HEK293 (cell line): Measurements from ENCODE around the gene ASPSCR1.
A peak's percentile ranks its signal among the peaks of the same experiment; 100 is the strongest.

Experiments used
- CTCF ChIA-PET: fragments of 350-600 bp; formaldehyde crosslinking; extraction: SDS; loops from one replicate; lab custom pipeline; 2021; ENCODE audit warnings: antibody characterized with exemption; lab: Yijun Ruan, JAX
- POLR2A ChIA-PET: fragments of 300-600 bp; formaldehyde crosslinking; extraction: SDS; loops from one replicate; lab custom pipeline; 2020; ENCODE audit warnings: antibody characterized with exemption, inconsistent platforms; lab: Yijun Ruan, JAX
- H3K27ac ChIP-seq: fragments of 200-500 bp; sonication (Bioruptor generic); 2 replicates; pipeline ENCODE4 v1.5.1; 2014; ENCODE audit warnings: low read depth, low read length, control low read depth, inconsistent platforms; ENCODE audit errors: extremely low read depth
- H3K36me3 ChIP-seq, 2 experiments: fragments of 200-500 bp in 1 of 2; sonication (Bioruptor generic) in 1 of 2; 1 replicate in 1 of 2; 2 replicates in 1 of 2; pipeline ENCODE4 v1.5.1; 2014 to 2017; ENCODE audit warnings: inconsistent platforms in 2 of 2, low read length in 2 of 2; ENCODE audit not compliant: control insufficient read depth in 2 of 2, insufficient read depth in 1 of 2
- H3K4me1 ChIP-seq: fragments of 200-500 bp; sonication (Bioruptor generic); 2 replicates; pipeline ENCODE4 v1.5.1; 2014; ENCODE audit warnings: mild to moderate bottlenecking, low read length, inconsistent platforms; ENCODE audit not compliant: control insufficient read depth, insufficient read depth
- H3K4me3 ChIP-seq: 2 replicates; pipeline ENCODE4 v1.5.1; 2011; ENCODE audit warnings: low read depth, mild to moderate bottlenecking, control low read depth, low read length, moderate library complexity
- H3K9me3 ChIP-seq: fragments of 200-500 bp; sonication (Bioruptor generic); 2 replicates; pipeline ENCODE4 v1.5.1; 2014; ENCODE audit warnings: low read depth, low read length, inconsistent platforms; ENCODE audit not compliant: control insufficient read depth, insufficient read depth
- CTCF ChIP-seq: fragments of 450-650 bp; formaldehyde crosslinking; IDR thresholded peaks from 2 replicates; pipeline ENCODE4 v1.5.1; 2016; ENCODE audit warnings: missing biosample characterization, missing genetic modification characterization
- GLIS1 ChIP-seq: fragments of 450-650 bp; formaldehyde crosslinking; IDR thresholded peaks from 2 replicates; pipeline ENCODE4 v1.5.1; 2016; ENCODE audit warnings: missing biosample characterization, missing genetic modification characterization
- KLF10 ChIP-seq: fragments of 450-650 bp; IDR thresholded peaks from 2 replicates; pipeline ENCODE4 v1.5.1; 2018; ENCODE audit warnings: missing biosample characterization, mild to moderate bottlenecking, missing genetic modification characterization
- SP2 ChIP-seq: fragments of 450-650 bp; formaldehyde crosslinking; IDR thresholded peaks from 2 replicates; pipeline ENCODE4 v1.5.1; 2016; ENCODE audit warnings: missing biosample characterization, missing genetic modification characterization
- TCF7L2 ChIP-seq: IDR thresholded peaks from 2 replicates; pipeline ENCODE4 v1.6.1; 2011; ENCODE audit warnings: low read depth, mild to moderate bottlenecking, inconsistent platforms, low read length, moderate library complexity, borderline replicate concordance
- YY1 ChIP-seq: fragments of 450-650 bp; formaldehyde crosslinking; IDR thresholded peaks from 2 replicates; pipeline ENCODE4 v1.5.1; 2018; ENCODE audit warnings: missing biosample characterization, missing genetic modification characterization
- ZBTB10 ChIP-seq: fragments of 450-650 bp; formaldehyde crosslinking; IDR thresholded peaks from 2 replicates; pipeline ENCODE4 v1.5.1; 2016; ENCODE audit warnings: missing biosample characterization, missing genetic modification characterization
- ZBTB17 ChIP-seq: fragments of 450-650 bp; formaldehyde crosslinking; IDR thresholded peaks from 2 replicates; pipeline ENCODE4 v1.5.1; 2016; ENCODE audit warnings: missing biosample characterization, missing genetic modification characterization
- ZEB2 ChIP-seq: fragments of 450-650 bp; formaldehyde crosslinking; IDR thresholded peaks from 2 replicates; pipeline ENCODE4 v1.5.1; 2016; ENCODE audit warnings: missing biosample characterization, missing genetic modification characterization
- ZFHX2 ChIP-seq: fragments of 450-650 bp; formaldehyde crosslinking; conservative IDR thresholded peaks from 2 replicates; pipeline ENCODE4 v1.5.1; 2016; ENCODE audit warnings: missing biosample characterization, missing genetic modification characterization
- ZNF114 ChIP-seq: fragments of 450-650 bp; formaldehyde crosslinking; IDR thresholded peaks from 2 replicates; pipeline ENCODE4 v1.5.0; 2017; ENCODE audit warnings: missing biosample characterization, missing genetic modification characterization
- ZNF184 ChIP-seq: fragments of 450-650 bp; IDR thresholded peaks from 2 replicates; pipeline ENCODE4 v1.5.1; 2018; ENCODE audit warnings: missing biosample characterization, mild to moderate bottlenecking, missing genetic modification characterization
- ZNF214 ChIP-seq: fragments of 450-650 bp; formaldehyde crosslinking; IDR thresholded peaks from 2 replicates; pipeline ENCODE4 v1.5.1; 2017; ENCODE audit warnings: missing biosample characterization, mild to moderate bottlenecking, missing genetic modification characterization, borderline replicate concordance
- ZNF223 ChIP-seq: fragments of 450-650 bp; formaldehyde crosslinking; IDR thresholded peaks from 2 replicates; pipeline ENCODE4 v1.5.1; 2016; ENCODE audit warnings: missing biosample characterization, missing genetic modification characterization
- ZNF354C ChIP-seq: fragments of 450-650 bp; formaldehyde crosslinking; IDR thresholded peaks from 2 replicates; pipeline ENCODE4 v1.5.1; 2016; ENCODE audit warnings: missing biosample characterization, missing genetic modification characterization, low read depth, borderline replicate concordance
- ZNF37A ChIP-seq: fragments of 450-650 bp; IDR thresholded peaks from 2 replicates; pipeline ENCODE4 v1.5.1; 2018; ENCODE audit warnings: missing biosample characterization, missing genetic modification characterization
- ZNF391 ChIP-seq: fragments of 450-650 bp; formaldehyde crosslinking; IDR thresholded peaks from 2 replicates; pipeline ENCODE4 v1.5.1; 2016; ENCODE audit warnings: low read depth, missing biosample characterization, missing genetic modification characterization, borderline replicate concordance
- ZNF404 ChIP-seq: fragments of 450-650 bp; formaldehyde crosslinking; IDR thresholded peaks from 2 replicates; pipeline ENCODE4 v1.5.1; 2017; ENCODE audit warnings: missing biosample characterization, missing genetic modification characterization
- ZNF473 ChIP-seq: fragments of 450-650 bp; formaldehyde crosslinking; IDR thresholded peaks from 2 replicates; pipeline ENCODE4 v1.5.1; 2017; ENCODE audit warnings: missing biosample characterization, missing genetic modification characterization
- ZNF600 ChIP-seq: fragments of 450-650 bp; formaldehyde crosslinking; IDR thresholded peaks from 2 replicates; pipeline ENCODE4 v1.5.1; 2016; ENCODE audit warnings: missing biosample characterization, missing genetic modification characterization
- ZNF624 ChIP-seq: fragments of 450-650 bp; formaldehyde crosslinking; IDR thresholded peaks from 2 replicates; pipeline ENCODE4 v1.5.1; 2017; ENCODE audit warnings: missing biosample characterization, missing genetic modification characterization
- ZNF664 ChIP-seq: fragments of 450-650 bp; formaldehyde crosslinking; IDR thresholded peaks from 2 replicates; pipeline ENCODE4 v1.5.1; 2016; ENCODE audit warnings: missing biosample characterization, missing genetic modification characterization
- ZNF677 ChIP-seq: fragments of 450-650 bp; IDR thresholded peaks from 2 replicates; pipeline ENCODE4 v1.5.0; 2018; ENCODE audit warnings: missing biosample characterization, mild to moderate bottlenecking, missing genetic modification characterization, moderate library complexity
- ZNF692 ChIP-seq: fragments of 450-650 bp; formaldehyde crosslinking; IDR thresholded peaks from 2 replicates; pipeline ENCODE4 v1.5.1; 2016; ENCODE audit warnings: missing biosample characterization, missing genetic modification characterization
- ZNF704 ChIP-seq: fragments of 450-650 bp; formaldehyde crosslinking; IDR thresholded peaks from 2 replicates; pipeline ENCODE4 v1.5.1; 2016; ENCODE audit warnings: missing biosample characterization, missing genetic modification characterization
- ZNF707 ChIP-seq: fragments of 450-650 bp; formaldehyde crosslinking; IDR thresholded peaks from 2 replicates; pipeline ENCODE4 v1.5.1; 2016; ENCODE audit warnings: missing biosample characterization, missing genetic modification characterization
- ZNF768 ChIP-seq: fragments of 450-650 bp; formaldehyde crosslinking; IDR thresholded peaks from 2 replicates; pipeline ENCODE4 v1.5.1; 2018; ENCODE audit warnings: missing biosample characterization, mild to moderate bottlenecking, missing genetic modification characterization
- ZNF843 ChIP-seq: fragments of 450-650 bp; formaldehyde crosslinking; IDR thresholded peaks from 2 replicates; pipeline ENCODE4 v1.5.1; 2016; ENCODE audit warnings: missing biosample characterization, missing genetic modification characterization

ASPSCR1 gene

GRCh38 chr17:81967244-81967532, 10.2 kb upstream of the ASPSCR1 start:
- CTCF ChIA-PET: interaction anchor here (0.6 to 1.7 kb wide), 3 partner anchors 52 to 675 kb away, joined by 3 to 9 read pairs (median 4); no protein-coding TSS in a partner anchor
- POLR2A ChIA-PET: interaction anchor here (0.5 to 1.4 kb wide), 4 partner anchors 17 to 39 kb away, joined by 3 to 10 read pairs (median 4); partner anchors contain the start of gene MAFG
- no peak overlapping the region for H3K27ac ChIP-seq
- H3K4me3 ChIP-seq: no peak overlapping the region
- H3K9me3 ChIP-seq: no peaks in the 10 kb centered on the region
- TF ChIP-seq ZNF391 (tag by site-specific recombination) (no peak), ZNF692 (tag by site-specific recombination) (no peak), ZNF707 (tag by site-specific recombination) (no peak), ZBTB10 (tag by site-specific recombination) (no peak), ZNF223 (tag by site-specific recombination) (no peak), ZEB2 (tag by site-specific recombination) (no peak), ZNF677 (tag by site-specific recombination) (no peak), YY1 (tag by site-specific recombination) (no peak), ZNF214 (tag by site-specific recombination) (no peak), ZNF184 (tag by site-specific recombination) (no peak), TCF7L2 (no peak), ZNF624 (tag by site-specific recombination) (no peak), ZNF404 (tag by site-specific recombination) (no peak), ZNF473 (tag by site-specific recombination) (no peak), ZNF114 (tag by site-specific recombination) (no peak), ZNF704 (tag by site-specific recombination) (no peak), ZNF843 (no peak), ZNF37A (tag by site-specific recombination) (no peak)
- H3K4me1 ChIP-seq: no peaks in the 10 kb centered on the region
- H3K36me3 ChIP-seq: no peaks in the 10 kb centered on the region

- Histone ChIP-seq H3K4me3 (no peak overlapping the region), H3K36me3 (no peaks in the 10 kb centered on the region), H3K27ac (no peak overlapping the region), H3K9me3 (no peaks in the 10 kb centered on the region), H3K4me1 (no peaks in the 10 kb centered on the region)
- CTCF ChIA-PET: interaction anchor here (0.6 to 1.8 kb wide), 5 partner anchors 8 to 674 kb away, joined by 3 to 9 read pairs (median 4); no protein-coding TSS in a partner anchor
- POLR2A ChIA-PET: interaction anchor here (0.5 to 1.4 kb wide), 7 partner anchors 9 to 728 kb away, joined by 3 to 10 read pairs (median 5); partner anchors contain the start of genes ASPSCR1, MAFG and NDUFAF8
- TF ChIP-seq KLF10: no peak
- TF ChIP-seq SP2: peak; percentile 20; the same call in 1 of the 2 replicates
- TF ChIP-seq ZNF184 (tag by site-specific recombination): no peak
- TF ChIP-seq CTCF (tag by site-specific recombination): no peak
- no peak for TF ChIP-seq ZNF768 (tag by site-specific recombination)
- TF ChIP-seq ZNF664 (tag by site-specific recombination): no peak
- 0 out of 2 replicates have a peak, but pooled peaks have one; percentile 14 for TF ChIP-seq ZNF600 (tag by site-specific recombination)
- TF ChIP-seq ZBTB17 (tag by site-specific recombination): 0 out of 2 replicates have a peak, but pooled peaks have one; percentile 21
- no peak for TF ChIP-seq ZNF354C (tag by site-specific recombination)
- TF ChIP-seq GLIS1 (tag by site-specific recombination): peak; percentile 78
- peak; percentile 81 for TF ChIP-seq ZFHX2 (tag by site-specific recombination)
Observed at GRCh38 chr17:81967533-81968395, 9.7 kb upstream of the ASPSCR1 start.
